Stimulated activated CD8-positive, alpha-beta memory T cell treated with anti-CD3 and anti-CD28 coated beads, Interleukin-4, amount 100 ng/mL, for 4 hours (primary cell): ENCODE results near the gene STX8.
"Not testable (repeated sequence)": the region's sequence is repeated elsewhere in the genome, so short reads cannot be mapped to it uniquely, and the experiment has no call there.

Source experiments
- DNase-seq, 2 donors: peaks; one replicate each; pipeline ENCODE4 v3.0.0-alpha.2; 2020; ENCODE audit warnings: low read depth in 2 of 2, low spot score in 1 of 2

Gene STX8

DNA sequence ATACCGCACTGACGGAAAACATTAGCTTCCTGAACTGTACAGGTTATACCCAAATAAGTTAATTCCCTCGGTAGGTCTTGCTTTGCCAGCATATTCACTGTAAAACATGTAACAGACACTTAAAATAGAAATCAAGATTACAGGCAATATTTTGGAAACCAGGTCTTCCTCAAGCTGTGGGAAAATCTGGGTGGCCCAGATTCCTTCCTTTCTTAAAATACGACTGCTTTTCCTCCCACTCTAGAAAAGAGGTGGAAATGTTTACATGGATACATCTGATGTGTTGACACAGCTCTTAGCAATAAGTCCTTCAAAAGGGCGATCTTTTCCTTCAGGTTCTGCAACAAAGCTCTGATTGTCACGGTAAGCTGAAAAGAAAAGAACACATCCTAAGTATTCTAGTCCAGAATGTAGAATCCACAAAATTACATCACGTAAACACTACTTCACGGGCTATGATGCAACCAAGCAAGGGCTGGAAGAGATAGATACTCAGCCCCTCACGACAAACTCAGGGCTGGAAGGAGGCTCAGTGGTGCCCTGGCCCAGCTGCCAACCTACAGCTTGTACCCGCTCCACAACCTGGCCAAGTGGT lies 18.4 kb downstream of the STX8 start:
- no peak for DNase-seq

DNA sequence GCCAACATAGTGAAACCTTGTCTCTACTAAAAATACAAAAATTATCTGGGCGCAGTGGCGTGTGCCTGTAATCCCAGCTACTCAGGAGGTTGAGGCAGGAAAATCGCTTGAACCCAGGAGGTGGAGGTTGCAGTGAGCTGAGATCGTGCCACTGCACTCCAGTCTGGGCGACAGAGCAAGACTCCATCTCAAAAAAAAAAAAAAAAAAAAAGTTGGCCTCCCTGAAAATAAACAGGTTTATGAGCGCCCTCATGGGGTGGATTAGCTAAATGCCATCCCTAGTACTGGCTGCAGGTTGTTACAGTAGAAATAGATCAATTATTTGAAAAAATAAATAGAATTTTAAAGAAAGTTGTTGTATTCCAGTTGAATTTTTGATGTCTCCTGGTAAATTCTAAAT lies 20.9 kb downstream of the STX8 start:
- DNase-seq: not testable (repeated sequence)

DNA sequence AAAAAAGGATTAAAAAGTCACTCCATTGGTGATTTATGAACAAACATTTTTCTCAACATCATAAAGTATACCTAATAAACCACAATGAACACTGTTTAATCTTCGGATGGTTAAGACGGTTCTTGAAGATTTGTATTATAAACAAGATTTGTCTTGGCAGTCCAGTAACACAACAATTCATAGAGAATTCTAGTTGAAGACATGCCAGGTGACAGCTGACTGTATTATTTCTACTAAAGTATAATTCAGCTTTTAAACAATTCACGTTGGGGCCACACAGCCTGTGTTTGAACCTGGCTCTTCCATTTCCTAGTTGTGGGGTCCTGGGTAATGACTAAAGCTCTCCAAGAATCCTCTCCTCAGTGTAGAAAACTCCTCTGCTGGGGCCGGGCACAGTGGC lies 22.0 kb downstream of the STX8 start:
- no peak for DNase-seq

DNA sequence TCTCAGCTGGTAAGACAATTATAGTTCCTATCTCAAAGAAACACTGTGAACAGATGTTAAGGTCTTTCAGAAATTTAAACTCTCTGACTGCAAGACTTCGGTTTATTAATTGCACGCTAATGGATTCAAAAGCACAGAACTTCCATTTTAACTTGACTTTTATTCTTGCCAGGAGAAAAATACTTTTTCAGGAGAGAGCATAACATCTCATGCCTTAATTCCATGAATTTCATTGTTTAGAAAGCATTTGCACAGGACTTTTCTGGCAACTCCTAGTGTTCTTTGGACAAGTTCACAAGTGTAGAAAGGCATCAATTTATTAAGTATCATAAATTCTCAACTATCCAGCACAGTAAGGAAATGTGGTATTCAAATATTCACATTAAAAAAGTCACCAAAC lies 22.4 kb downstream of the STX8 start:
- no peak for DNase-seq

DNA sequence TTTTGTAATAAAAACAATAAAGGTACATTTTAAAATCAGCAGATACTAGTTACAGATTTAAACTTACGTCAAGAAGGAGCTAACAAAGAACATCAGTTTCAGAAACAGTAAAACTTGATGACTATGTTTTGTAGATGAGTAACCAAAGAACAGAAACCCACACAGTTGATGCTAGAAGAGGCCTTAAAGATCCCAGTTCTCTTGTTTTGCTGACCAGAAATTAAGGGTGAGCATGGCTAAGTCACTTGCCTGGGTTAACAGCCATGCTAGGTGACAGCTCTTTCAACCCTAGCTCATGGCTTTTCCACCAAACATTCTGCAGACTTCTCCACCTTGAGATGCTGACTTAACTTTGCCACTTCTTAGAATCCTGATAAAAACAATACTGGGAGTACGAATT lies 26.4 kb downstream of the STX8 start:
- DNase-seq: no peak

DNA sequence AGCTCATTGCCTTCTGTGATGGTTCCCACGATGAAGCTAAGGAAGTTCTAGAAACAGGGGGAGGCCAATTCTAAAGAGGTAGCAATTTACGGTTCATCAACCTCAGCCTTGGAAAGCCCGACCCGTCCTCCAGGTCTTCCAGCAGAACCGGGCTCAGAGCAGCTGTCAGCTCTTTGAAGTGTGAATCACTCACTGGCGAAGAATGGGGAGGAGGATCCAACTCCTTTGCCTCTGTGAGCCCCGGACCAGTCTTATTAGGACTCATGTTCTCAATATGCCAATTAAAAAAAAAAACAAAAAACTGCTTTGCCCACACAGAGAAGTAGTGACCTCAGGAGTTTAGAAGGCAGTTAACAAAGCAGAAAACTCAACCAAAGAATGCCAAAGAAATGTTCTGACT lies 31.4 kb downstream of the STX8 start:
- no peak for DNase-seq

DNA sequence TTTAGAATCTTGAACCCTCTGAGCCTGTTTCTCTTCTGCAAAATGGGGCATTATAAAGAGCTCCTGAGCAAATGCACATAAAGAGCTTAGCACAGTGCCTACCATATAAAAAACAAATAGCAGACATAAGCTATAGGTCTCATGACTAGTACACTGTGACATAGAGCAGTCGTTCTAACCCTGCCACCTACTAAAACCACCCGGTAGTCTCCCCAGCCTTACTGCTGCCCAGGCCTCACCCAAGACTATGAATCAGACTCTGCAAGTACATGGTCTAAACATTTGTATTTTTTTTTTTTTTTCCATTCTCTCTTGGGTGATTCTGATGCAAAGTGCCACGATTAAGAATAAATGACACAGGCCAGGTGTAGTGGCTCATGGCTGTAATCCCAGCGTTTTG lies 33.9 kb downstream of the STX8 start:
- DNase-seq: no peak

DNA sequence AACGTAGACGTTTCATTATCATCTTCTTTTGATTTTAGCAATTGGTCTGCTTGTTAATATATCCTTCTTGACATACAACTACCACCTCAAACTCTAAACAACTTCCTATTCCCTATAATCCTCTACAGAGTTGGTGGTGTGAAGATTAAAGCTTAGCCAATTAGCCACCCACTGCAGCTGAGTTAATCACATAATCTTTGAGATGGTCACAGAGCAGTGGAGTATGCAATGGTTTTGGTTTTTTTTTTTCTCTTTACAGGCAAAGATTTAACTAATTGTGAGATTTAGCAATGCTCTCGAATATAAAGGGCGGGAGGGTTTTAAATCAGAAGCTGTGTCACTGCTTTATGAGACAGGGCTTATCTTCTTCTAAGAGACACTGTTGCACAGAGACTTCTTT lies 37.0 kb downstream of the STX8 start:
- DNase-seq: no peak

DNA sequence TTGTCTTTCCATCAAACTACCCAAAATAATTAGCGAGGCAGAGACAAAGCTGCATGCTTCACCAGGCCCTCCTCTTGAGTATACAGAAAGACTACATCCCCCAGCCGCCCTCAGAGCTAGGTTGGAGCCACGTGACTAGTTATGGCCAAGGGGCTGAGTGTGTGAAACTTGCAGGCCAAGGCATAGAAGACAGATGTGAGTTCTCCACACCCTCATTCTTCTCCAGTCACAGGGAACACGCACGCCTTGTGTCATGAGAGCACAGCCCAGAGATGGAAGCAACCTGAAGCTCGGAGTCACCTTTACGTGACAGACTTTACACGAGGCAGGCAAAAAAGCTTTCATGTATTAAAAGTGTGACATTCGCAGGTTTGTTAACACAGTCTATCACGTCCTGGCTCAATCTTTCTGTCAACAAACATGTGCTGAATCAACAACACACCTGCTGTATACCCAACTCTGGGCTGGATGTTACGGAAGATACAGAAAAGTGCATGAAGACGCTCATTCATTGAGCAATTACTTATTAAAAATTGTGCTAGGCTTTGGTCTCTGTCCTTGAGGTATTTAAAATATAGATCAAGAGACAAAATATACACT lies 38.3 kb downstream of the STX8 start:
- no peak for DNase-seq

DNA sequence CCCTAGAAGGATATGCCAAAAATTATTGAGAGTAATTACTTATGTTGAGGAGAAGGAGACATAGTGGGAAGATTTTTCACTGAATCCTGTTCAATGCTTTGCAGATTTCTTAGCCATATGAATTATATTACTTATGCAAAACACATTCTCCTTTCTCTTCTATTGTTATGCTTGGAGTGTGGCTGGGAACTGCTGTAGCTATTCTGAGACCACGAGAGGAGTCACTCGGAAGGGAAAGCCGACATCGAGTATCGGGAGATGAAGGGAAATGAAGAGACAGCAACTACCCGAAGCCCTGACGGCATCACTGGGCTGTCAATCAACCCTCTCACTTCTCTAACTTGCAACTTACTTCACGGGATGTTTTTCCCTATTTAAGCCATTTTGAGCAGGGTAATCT lies 39.6 kb downstream of the STX8 start:
- DNase-seq: no peak

DNA sequence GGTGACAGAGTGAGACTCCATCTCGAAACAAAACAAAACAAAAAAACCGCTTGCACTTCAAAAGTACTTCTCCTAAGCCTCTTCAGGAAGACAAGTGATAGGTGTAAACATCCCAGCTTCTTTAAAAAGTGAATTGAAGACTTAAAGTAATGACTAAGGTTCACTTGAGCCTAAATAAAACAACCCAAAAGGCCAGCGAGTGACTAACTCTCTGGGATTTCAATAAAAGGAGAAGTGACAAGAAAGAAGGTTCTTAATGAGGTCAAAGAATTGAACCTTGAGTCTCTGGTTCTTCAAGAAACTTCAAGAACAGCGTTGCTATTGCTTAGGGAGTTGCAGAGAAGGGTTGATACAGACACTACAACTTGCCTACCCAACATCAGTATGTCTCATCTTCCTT lies 42.2 kb downstream of the STX8 start:
- DNase-seq: no peak

DNA sequence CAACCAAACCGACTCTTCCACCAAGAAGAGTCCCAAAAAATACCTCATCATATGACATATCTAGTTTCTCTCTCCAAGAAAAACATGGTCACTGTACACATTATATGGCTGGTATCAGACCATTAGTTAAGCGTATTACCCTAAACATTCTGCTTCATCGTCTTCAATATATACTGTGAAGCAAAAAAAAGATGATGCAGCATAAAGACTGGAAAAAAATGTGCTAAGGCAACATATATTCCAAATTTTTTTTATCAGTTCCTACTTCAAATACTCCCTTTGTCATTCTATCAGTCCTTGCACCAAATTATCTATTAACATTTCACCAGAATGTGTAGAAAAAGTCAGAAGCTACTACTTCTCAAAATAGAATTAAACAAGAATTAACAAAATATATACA lies 42.9 kb downstream of the STX8 start:
- DNase-seq: no peak

DNA sequence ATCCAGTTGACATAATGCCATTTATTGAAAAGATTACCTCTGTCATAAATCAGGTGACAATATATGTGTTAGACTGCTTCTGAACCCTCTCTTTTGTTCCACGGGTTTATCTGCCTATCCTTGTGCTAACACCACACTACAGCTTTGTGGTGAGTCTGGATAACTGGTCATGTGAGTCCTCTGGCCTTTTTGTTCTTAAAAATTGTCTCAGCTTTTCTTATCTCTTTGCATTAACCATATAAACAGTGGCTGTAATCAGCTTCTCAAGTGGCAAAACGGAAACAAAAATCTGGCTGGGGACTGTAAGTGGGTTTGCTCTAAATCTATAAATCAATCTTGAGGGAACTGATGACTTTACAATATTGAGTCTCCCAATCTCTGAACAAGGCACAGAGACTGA lies 44.6 kb downstream of the STX8 start:
- DNase-seq: no peak

DNA sequence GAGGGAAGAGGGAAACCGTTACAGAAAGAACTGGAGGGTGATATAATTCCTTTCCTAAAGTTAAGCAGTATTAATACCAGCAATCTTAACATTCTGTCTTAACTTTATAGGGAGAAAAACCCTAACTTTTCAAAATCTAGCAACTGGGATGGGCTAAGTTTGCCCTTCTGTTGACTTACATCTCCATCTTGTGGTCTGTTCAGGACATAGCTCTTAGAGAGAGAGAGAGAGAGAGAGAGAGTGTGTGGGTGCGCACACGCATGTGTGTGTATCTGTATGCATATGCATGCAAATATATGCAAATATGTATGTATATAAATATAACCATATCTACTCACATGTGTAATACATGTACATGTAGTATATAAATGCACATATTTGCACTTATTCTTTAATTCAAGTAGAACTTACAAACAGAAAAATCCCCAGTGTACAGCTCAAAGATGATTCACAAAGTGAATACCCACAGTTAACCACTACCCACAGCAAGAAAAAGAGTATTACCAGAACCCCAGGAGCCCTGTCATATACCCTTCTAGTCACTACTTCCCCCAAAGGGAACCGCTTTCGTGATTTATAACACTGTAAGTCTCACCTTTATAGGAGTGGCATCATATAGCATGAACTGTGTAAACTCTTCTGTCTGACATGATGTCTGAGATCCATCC lies 46.5 kb downstream of the STX8 start:
- no peak for DNase-seq

DNA sequence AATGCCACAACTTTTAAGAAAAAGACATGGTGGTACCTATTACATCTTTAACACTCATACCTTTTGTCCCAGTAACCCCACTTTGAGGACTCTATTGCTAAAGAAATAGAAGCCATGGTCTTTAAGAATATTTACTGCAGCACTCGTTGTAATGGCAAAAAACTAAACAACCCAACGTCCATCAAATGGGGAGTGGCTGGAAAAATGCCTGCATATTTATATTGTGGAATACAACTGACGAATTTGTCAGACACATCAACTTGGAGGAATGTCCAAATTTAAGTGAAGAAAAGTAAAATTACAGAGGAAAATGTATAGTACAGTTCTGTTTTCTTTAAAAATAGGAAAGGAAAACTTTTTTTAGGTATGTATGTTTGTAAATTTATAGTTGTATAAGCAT lies 47.8 kb downstream of the STX8 start:
- DNase-seq: no peak

DNA sequence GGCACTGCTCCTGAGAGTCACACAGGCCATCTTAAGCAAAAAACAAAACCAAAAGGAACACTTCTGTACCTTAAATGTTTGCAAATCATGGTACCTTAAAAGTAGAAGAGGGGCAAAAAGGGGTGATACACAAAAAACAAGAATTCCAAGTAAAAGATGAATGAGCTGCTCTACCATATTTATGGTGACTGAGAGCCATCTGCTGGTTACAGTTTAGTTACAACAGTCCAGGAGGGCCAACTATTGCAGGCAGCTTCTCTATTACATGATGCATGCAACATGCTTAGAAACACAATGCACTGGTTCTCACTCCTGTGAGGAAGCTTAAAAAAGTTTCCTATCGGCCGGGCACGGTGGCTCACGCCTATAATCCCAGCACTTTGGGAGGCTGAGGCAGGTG lies 53.5 kb downstream of the STX8 start:
- DNase-seq: no peak

DNA sequence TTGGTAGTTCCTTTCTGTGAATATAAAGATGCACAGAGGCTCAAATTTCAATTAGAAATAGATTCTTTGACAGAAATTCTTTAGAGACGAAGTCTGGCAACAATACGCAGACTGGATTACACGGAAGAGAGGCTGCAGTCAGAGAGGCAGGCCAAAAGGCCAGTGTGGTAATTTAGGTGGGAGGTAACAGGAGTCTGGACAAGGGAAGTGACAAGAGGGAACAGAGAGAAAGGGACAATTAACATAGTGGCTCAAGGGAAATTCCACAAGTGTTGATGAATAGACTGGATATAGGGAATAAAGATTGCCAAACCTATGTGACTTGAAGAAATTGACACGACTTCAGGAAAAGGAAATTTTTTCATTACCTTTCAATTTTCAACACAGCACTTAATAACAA lies 54.6 kb downstream of the STX8 start:
- DNase-seq: no peak

DNA sequence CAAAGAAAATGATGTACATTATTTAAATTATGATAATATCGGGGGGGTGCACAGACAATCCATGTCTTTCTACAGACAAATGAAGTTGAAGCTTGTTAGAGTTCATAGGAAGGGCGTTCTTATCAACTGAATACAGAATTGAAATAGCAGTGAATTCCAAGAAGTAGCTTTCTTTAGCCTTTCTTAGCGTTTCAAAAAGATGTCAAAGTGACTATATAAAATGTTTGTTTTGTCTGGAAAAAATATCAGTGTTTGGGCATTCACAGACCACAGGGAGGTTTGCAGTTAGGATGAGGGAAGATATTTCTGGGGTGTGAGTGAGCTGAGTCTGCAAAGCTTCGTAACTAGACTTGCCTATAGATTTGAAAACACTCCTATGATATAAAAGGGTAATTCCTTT lies 55.0 kb downstream of the STX8 start:
- DNase-seq: no peak

DNA sequence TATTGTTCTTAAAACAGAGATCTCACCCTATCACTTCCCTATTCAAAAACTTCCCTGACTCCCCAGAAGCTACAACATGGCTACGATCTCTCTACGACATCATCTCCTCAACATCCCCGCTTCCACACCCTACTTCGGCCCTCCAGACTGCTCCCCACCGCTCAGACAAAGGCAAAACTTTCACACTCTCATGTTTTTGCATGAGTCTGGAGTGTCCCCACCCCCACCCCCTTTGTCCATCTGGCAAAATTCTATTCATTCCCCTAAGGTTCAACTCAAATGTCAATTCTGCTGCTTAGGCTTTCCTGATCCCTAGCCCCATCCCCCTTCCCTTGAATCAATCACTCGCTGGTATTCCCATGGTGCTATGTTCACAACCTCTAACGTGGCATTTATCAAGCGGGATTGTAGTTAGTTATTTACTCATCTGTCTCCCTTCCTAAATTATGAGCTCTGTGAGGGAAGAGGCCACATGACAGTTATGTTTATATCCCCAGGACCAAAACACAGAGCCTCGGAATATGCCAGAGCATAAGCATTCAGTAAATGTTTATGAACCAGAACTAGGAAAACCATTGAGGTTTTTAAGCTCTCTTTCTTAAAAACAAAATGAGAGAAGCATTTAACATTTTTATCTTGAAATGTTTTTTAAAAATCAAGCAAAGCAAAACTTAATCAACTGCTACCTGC lies 55.9 kb downstream of the STX8 start:
- DNase-seq: no peak

DNA sequence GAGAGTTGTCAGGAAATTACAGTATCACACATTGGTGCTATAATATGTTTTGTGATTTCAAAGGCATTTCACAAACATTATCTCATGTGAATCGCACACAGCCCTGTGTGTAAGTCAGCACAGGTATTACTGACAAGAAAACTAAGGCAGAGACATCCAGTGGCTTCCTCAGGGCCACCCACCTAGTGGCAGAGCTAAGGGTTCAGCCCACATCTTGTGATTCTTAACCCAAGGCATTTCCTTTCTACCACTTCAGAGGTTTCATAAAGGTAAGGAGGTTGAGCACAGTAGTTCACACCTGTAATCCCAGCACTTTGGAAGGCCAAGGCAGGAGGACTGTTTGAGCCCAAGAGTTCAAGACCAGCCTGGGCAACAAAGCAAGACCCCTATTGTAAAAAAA lies 58.2 kb downstream of the STX8 start:
- DNase-seq: no peak

DNA sequence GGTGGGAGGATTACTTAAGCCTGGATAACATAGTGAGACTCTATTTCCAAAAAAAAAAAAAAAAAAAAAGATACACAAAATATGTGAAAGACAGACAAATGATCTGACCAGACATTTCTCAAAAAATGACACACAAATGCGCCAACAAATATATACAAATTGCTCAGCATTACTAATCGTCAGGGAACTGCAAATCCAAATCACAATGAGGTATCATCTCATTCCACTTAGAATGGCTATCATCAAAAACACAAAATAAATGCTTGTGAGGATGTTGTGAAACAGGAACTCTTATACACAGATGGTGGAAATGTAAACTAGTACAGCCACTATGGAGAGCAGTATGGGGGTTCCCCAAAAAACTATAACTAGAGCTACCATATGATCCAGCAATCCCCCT lies 62.4 kb downstream of the STX8 start:
- DNase-seq: no peak

DNA sequence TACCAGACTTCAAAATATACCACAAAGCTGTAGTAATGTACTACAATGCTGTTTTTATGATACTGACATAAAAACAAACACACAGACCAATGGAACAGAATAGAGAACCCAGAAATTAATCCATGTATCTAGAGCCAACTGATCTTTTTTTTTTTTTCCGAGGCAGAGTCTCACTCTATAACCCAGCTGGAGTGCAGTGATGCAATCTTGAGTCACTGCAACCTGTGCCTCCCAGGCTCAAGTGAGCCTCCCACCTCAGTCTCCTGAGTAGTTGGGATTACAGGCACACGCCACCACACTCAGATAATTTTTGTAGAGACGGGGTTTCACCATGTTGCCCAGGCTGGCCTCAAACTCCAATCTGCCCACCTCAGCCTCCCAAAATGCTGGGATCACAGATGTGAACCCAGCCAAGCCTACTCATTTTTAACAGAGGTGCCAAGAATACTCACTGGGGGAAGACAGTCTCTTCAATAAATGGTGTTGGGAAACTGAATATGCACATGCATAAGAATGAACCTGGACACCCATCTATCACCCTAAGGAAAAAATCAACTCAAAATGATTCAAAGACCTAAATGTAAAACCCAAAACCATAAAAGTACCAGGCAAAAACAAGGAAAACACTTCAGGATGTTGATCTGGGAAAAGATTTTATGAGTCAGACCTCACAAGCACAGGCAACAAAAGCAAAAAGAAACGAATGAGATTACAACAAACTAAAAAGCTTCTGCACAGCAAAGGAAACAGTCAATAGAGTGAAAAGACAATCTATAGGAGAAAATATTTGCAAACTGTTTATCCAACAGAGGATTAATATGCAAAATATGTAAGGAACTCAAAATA lies 63.1 kb downstream of the STX8 start:
- no peak for DNase-seq
